Activated T-helper 1 cell treated with anti-CD3 and anti-CD28 coated beads, Interleukin-12 subunit alpha, Interleukin-12 subunit beta, Interleukin-2, Interleukin-4 antibody, amounts not matched to agents 30 ng/mL and 10 ng/mL and 1 ng/mL, durations not matched to agents 14 hours and 24 hours and 36 hours (primary cell): ENCODE data around the gene HS1BP3. TPM values are rescaled to one million over a fixed set of nuclear protein-coding genes. Genes with fewer than 3 reads are reported as not detected.

Experiments used
- DNase-seq: peaks from one replicate; pipeline ENCODE4 v3.0.0; 2021; ENCODE audit warnings: low spot score
- H3K27ac Mint-ChIP-seq: one replicate; pipeline ENCODE4 v1.8.0; 2021; ENCODE audit warnings: mild to moderate bottlenecking, mixed read lengths
- H3K27me3 Mint-ChIP-seq: one replicate; pipeline ENCODE4 v1.8.0; 2022; ENCODE audit warnings: mild to moderate bottlenecking, moderate library complexity, mixed read lengths; ENCODE audit not compliant: insufficient read depth
- H3K36me3 Mint-ChIP-seq: one replicate; pipeline ENCODE4 v1.8.0; 2021; ENCODE audit warnings: low read depth, mixed read lengths
- H3K4me1 Mint-ChIP-seq: one replicate; pipeline ENCODE4 v1.8.0; 2021; ENCODE audit warnings: low read depth, mixed read lengths
- H3K4me3 Mint-ChIP-seq: one replicate; pipeline ENCODE4 v1.8.0; 2021; ENCODE audit warnings: mild to moderate bottlenecking, moderate library complexity, mixed read lengths
- H3K9me3 Mint-ChIP-seq: one replicate; pipeline ENCODE4 v1.8.0; 2021; ENCODE audit warnings: mixed read lengths
- intact Hi-C: fragments of 100-400 bp; cut with micrococcal nuclease; formaldehyde crosslinking; loops from one replicate; pipeline ENCODE4 v1.15.1; 2024
- total RNA-seq: library from RNA; stranded (reverse); gene quantifications from 2 replicates; pipeline ENCODE4 v1.2.3, GENCODE V29; 2022

HS1BP3 gene
- 9.1 and 10.2 TPM in 2 replicates for total RNA-seq

GRCh38 chr2:20650877-20651730 lies at the start of gene HS1BP3:
TSS of gene HS1BP3 (minus strand) at chr2:20651098. CDS start at chr2:20651063, 35 bp downstream.
- peak; percentile 91 for DNase-seq
- H3K27ac Mint-ChIP-seq: peak within 1 kb of the TSS; percentile 92
- H3K4me1 Mint-ChIP-seq: peaks cover 22% of the 10 kb centered on the region
- peaks cover 6% of the 10 kb centered on the region for H3K27me3 Mint-ChIP-seq
- peak within 1 kb of the TSS; percentile 88 for H3K4me3 Mint-ChIP-seq
- no peaks in the 10 kb centered on the region for H3K9me3 Mint-ChIP-seq
- intact Hi-C loops: loop anchor here (1.0 to 10.0 kb wide), 11 partner anchors 14 to 1302 kb away; partner anchors contain the start of genes LAPTM4A, RHOB and SDC1
- H3K36me3 Mint-ChIP-seq: no peaks in the 10 kb centered on the region

- Mint-ChIP-seq H3K36me3 (peaks cover 8% of the 10 kb centered on the region), H3K9me3 (no peaks in the 10 kb centered on the region), H3K27ac (no peak overlapping the region), H3K4me3 (no peak overlapping the region), H3K27me3 (peaks cover 1% of the 10 kb centered on the region), H3K4me1 (peaks cover 10% of the 10 kb centered on the region)
- intact Hi-C loops: no loop called here
- DNase-seq: no peak
These were observed 48.2 kb upstream of the HS1BP3 start for GRCh38 chr2:20698916-20699613.

- DNase-seq: no peak
- Mint-ChIP-seq H3K4me1 (peaks cover 10% of the 10 kb centered on the region), H3K27ac (no peak overlapping the region), H3K27me3 (peaks cover 1% of the 10 kb centered on the region), H3K4me3 (no peak overlapping the region), H3K36me3 (peaks cover 8% of the 10 kb centered on the region), H3K9me3 (no peaks in the 10 kb centered on the region)
- intact Hi-C loops: no loop called here
These were observed 46.5 kb upstream of the HS1BP3 start for GRCh38 chr2:20697322-20697934.

- Mint-ChIP-seq H3K36me3 (peaks cover 6% of the 10 kb centered on the region), H3K4me3 (no peak overlapping the region), H3K27me3 (peaks cover 1% of the 10 kb centered on the region), H3K27ac (no peak overlapping the region), H3K9me3 (no peaks in the 10 kb centered on the region), H3K4me1 (peaks cover 10% of the 10 kb centered on the region)
- DNase-seq: no peak
- intact Hi-C loops: no loop called here
These were observed 45.5 kb upstream of the HS1BP3 start for GRCh38 chr2:20696366-20696765.

GRCh38 chr2:20693317-20693716 lies 42.4 kb upstream of the HS1BP3 start:
- Mint-ChIP-seq H3K4me1 (no peaks in the 10 kb centered on the region), H3K4me3 (no peak overlapping the region), H3K27me3 (peaks cover 1% of the 10 kb centered on the region), H3K36me3 (peaks cover 10% of the 10 kb centered on the region), H3K27ac (no peak overlapping the region), H3K9me3 (peaks cover 6% of the 10 kb centered on the region)
- no peak for DNase-seq
- intact Hi-C loops: no loop called here

GRCh38 chr2:20692081-20692480 lies 41.2 kb upstream of the HS1BP3 start:
- intact Hi-C loops: no loop called here
- Mint-ChIP-seq H3K27ac (no peak overlapping the region), H3K4me1 (no peaks in the 10 kb centered on the region), H3K27me3 (peaks cover 1% of the 10 kb centered on the region), H3K9me3 (peaks cover 8% of the 10 kb centered on the region), H3K4me3 (no peak overlapping the region), H3K36me3 (peaks cover 6% of the 10 kb centered on the region)
- no peak for DNase-seq

GRCh38 chr2:20691076-20691734 lies 40.3 kb upstream of the HS1BP3 start:
- Mint-ChIP-seq H3K27me3 (peaks cover 1% of the 10 kb centered on the region), H3K36me3 (peaks cover 13% of the 10 kb centered on the region), H3K27ac (no peak overlapping the region), H3K9me3 (peaks cover 8% of the 10 kb centered on the region), H3K4me3 (no peak overlapping the region), H3K4me1 (no peaks in the 10 kb centered on the region)
- intact Hi-C loops: no loop called here
- DNase-seq: no peak

- Mint-ChIP-seq H3K9me3 (peaks cover 8% of the 10 kb centered on the region), H3K4me3 (no peak overlapping the region), H3K4me1 (no peaks in the 10 kb centered on the region), H3K36me3 (peaks cover 20% of the 10 kb centered on the region), H3K27ac (no peak overlapping the region), H3K27me3 (peaks cover 1% of the 10 kb centered on the region)
- no peak for DNase-seq
- intact Hi-C loops: no loop called here
These were observed 38.7 kb upstream of the HS1BP3 start for GRCh38 chr2:20689428-20690264.

GRCh38 chr2:20687260-20687832 lies 36.4 kb upstream of the HS1BP3 start:
- DNase-seq: no peak
- peaks cover 20% of the 10 kb centered on the region for H3K36me3 Mint-ChIP-seq
- intact Hi-C loops: no loop called here
- no peak overlapping the region for H3K4me3 Mint-ChIP-seq
- no peaks in the 10 kb centered on the region for H3K4me1 Mint-ChIP-seq
- H3K9me3 Mint-ChIP-seq: peaks cover 8% of the 10 kb centered on the region
- H3K27ac Mint-ChIP-seq: no peak overlapping the region
- no peaks in the 10 kb centered on the region for H3K27me3 Mint-ChIP-seq

GRCh38 chr2:20684581-20685063 lies 33.7 kb upstream of the HS1BP3 start:
- DNase-seq: no peak
- intact Hi-C loops: no loop called here
- Mint-ChIP-seq H3K36me3 (peaks cover 20% of the 10 kb centered on the region), H3K4me1 (no peaks in the 10 kb centered on the region), H3K9me3 (peaks cover 8% of the 10 kb centered on the region), H3K27me3 (no peaks in the 10 kb centered on the region), H3K4me3 (no peak overlapping the region), H3K27ac (no peak overlapping the region)

GRCh38 chr2:20682167-20682920 lies 31.4 kb upstream of the HS1BP3 start:
- Mint-ChIP-seq H3K9me3 (no peaks in the 10 kb centered on the region), H3K36me3 (peaks cover 14% of the 10 kb centered on the region), H3K4me3 (no peak overlapping the region), H3K4me1 (no peaks in the 10 kb centered on the region), H3K27me3 (no peaks in the 10 kb centered on the region), H3K27ac (no peak overlapping the region)
- DNase-seq: no peak
- intact Hi-C loops: loop anchor here (1.0 kb wide), 1 partner anchor 281 kb away; no protein-coding TSS in a partner anchor
